Body of pancreas (tissue), 4 donors: ENCODE data around the gene DNAH8.

Experiments
- POLR2A ChIP-seq, 3 donors: fragments of 450-650 bp; IDR thresholded peaks; one replicate each; pipeline ENCODE4 v1.6.1; 2016; ENCODE audit warnings: antibody characterized with exemption in 3 of 3, mild to moderate bottlenecking in 2 of 3
- TF ChIP-seq, protein P1 (sequence below), 7 experiments: fragments of 450-650 bp in 4 of 7; fragments of 200-600 bp in 3 of 7; sonication (generic) in 3 of 7; IDR thresholded peaks; one replicate each; pipeline ENCODE4 v1.5.1; 2016 to 2019; ENCODE audit warnings: antibody characterized with exemption in 7 of 7

DNA sequence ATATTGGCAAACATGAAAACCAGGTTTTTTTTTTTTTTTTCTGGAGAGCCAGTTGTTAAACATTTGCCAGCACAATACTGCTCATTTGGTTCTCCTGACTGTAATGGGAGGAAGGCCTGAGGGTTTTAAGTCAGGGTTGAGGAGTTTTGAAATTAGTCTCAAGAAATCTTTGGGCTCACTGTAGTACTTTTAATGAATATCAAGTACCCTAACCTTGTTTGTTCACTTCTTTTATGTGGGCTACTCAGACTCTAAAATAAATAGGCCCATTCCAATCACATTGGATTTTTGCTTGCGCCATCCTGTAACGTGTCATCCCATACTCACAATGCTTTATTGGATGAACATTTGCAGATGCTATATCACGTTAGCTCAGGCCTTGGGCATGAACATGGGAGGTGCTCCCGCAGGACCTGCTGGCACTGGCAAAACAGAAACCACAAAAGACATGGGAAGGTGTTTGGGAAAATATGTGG, 146.9 kb downstream of the DNAH8 start:
- TF ChIP-seq, protein P1, sequence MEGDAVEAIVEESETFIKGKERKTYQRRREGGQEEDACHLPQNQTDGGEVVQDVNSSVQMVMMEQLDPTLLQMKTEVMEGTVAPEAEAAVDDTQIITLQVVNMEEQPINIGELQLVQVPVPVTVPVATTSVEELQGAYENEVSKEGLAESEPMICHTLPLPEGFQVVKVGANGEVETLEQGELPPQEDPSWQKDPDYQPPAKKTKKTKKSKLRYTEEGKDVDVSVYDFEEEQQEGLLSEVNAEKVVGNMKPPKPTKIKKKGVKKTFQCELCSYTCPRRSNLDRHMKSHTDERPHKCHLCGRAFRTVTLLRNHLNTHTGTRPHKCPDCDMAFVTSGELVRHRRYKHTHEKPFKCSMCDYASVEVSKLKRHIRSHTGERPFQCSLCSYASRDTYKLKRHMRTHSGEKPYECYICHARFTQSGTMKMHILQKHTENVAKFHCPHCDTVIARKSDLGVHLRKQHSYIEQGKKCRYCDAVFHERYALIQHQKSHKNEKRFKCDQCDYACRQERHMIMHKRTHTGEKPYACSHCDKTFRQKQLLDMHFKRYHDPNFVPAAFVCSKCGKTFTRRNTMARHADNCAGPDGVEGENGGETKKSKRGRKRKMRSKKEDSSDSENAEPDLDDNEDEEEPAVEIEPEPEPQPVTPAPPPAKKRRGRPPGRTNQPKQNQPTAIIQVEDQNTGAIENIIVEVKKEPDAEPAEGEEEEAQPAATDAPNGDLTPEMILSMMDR (IDR thresholded peaks at IDR 0.05), result no peak
- no peak for TF ChIP-seq POLR2A (IDR thresholded peaks at IDR 0.05)
